ENCODE data around the gene PREX1. TPM values are rescaled to one million over a fixed set of nuclear protein-coding genes. Genes with fewer than 3 reads are reported as not detected.
A peak's percentile ranks its signal among the peaks of the same experiment; 100 is the strongest.

Gene PREX1
- polyA plus RNA-seq, 12 donors: 14.1 to 28.3 (median 19.9) TPM; not detected in 1

- no peak for DNase-seq
Observed at GRCh38 chr20:48735112-48735511, 92.7 kb downstream of the PREX1 start.

GRCh38 chr20:48734104-48734749 lies 93.6 kb downstream of the PREX1 start:
- DNase-seq: no peak

GRCh38 chr20:48733296-48733790 lies 94.5 kb downstream of the PREX1 start:
- no peak for DNase-seq

- DNase-seq: no peak
Observed at GRCh38 chr20:48732081-48732829, 95.5 kb downstream of the PREX1 start.

- no peak for DNase-seq
Observed at GRCh38 chr20:48731536-48731935, 96.3 kb downstream of the PREX1 start.

GRCh38 chr20:48730977-48731376 lies 96.8 kb downstream of the PREX1 start:
- DNase-seq: no peak

GRCh38 chr20:48729538-48729937 lies 98.3 kb downstream of the PREX1 start:
- DNase-seq: no peak

- DNase-seq: no peak
Observed at GRCh38 chr20:48728042-48728825, 99.6 kb downstream of the PREX1 start.

GRCh38 chr20:48727226-48727625 lies 100.6 kb downstream of the PREX1 start:
- no peak for DNase-seq

- DNase-seq: no peak
Observed at GRCh38 chr20:48725555-48725991, 102.2 kb downstream of the PREX1 start.

- peak; percentile 87 for DNase-seq
Observed at GRCh38 chr20:48724891-48725554, 102.8 kb downstream of the PREX1 start.

- no peak for DNase-seq
Observed at GRCh38 chr20:48724382-48724781, 103.4 kb downstream of the PREX1 start.

GRCh38 chr20:48723308-48724264 lies 104.2 kb downstream of the PREX1 start:
- DNase-seq: no peak

- no peak for DNase-seq
Observed at GRCh38 chr20:48722737-48723191, 105.0 kb downstream of the PREX1 start.

GRCh38 chr20:48722002-48722731 lies 105.6 kb downstream of the PREX1 start:
- no peak for DNase-seq

- no peak for DNase-seq
Observed at GRCh38 chr20:48721324-48722001, 106.3 kb downstream of the PREX1 start.

GRCh38 chr20:48720256-48720985 lies 107.4 kb downstream of the PREX1 start:
- no peak for DNase-seq

- no peak for DNase-seq
Observed at GRCh38 chr20:48719598-48720255, 108.1 kb downstream of the PREX1 start.

Measured in muscle of arm (tissue), 12 donors.